ENCODE measurements around the gene GOSR1.
"Not testable (repeated sequence)": the region's sequence is repeated elsewhere in the genome, so short reads cannot be mapped to it uniquely, and the experiment has no call there.

Gene GOSR1

GRCh38 chr17:30561766-30562165 lies 84.6 kb downstream of the GOSR1 start:
- not testable (repeated sequence) for DNase-seq (ENCODE audit: low read depth)

DNA sequence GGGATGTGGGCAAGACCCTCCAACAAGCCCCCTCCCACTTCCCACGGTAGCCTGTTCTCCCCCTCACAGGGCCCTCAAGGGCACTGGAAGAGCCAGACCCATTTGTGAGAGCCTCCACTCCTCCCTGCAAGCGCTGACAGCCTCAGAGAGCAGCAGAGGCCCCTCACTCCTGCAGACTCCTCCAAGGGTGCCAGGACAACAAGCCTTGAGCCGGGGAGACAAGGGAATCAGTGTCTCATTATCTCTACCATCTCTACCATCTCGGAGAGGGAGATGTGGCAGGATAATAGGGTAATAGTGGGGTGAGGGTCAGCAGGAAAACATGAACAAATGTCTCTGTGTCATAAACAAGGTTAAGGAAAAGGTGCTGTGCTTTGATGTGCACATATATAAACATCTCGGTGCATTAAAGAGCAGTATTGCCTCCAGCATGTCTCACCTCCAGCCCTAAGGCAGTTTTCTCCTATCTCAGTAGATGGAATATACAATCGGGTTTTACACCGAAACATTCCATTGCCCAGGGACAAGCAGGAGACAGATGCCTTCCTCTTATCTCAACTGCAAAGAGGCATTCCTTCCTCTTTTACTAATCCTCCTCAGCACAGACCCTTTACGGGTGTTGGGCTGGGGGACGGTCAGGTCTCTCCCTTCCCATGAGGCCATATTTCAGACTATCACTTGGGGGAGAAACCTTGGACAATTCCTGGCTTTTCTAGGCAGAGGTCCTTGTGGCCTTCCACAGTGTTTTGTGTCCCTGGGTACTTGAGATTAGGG lies 86.1 kb downstream of the GOSR1 start:
- DNase-seq (ENCODE audit: low read depth) = not testable (repeated sequence)

GRCh38 chr17:30563905-30564390 lies 86.7 kb downstream of the GOSR1 start:
- peak; percentile 26 for DNase-seq (ENCODE audit: low read depth)

DNA sequence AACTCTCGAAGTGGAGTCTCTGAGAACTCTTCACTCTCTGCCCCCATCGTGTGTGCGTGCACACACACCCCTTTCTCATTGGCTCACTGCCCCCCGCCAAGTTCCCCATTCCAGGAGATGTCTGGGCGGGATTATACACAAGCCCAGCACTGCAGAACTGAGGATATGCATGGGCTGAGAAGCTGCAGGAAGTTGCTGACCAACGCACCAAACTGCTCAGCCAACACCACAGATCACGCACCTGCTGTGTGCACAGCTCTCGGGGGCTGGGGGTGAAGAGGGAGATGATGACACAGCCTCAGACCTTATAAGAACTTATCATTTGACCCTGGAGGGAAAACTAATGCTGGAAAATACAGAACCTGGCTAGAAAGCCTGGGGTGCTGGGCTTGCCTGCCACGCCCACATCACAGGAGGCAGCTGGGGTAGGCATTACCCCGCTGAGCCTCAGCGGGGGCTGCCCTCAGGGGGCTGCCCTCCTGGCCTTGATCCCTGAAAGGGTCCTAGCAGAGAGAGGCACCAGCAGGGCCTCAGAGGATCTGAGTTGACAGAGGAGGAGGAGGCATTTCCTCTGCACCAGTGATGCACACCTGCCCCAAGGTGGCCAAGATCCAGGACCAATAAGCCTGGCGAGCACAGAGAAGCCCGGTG lies 87.3 kb downstream of the GOSR1 start:
- DNase-seq (ENCODE audit: low read depth) = not testable (repeated sequence)

DNA sequence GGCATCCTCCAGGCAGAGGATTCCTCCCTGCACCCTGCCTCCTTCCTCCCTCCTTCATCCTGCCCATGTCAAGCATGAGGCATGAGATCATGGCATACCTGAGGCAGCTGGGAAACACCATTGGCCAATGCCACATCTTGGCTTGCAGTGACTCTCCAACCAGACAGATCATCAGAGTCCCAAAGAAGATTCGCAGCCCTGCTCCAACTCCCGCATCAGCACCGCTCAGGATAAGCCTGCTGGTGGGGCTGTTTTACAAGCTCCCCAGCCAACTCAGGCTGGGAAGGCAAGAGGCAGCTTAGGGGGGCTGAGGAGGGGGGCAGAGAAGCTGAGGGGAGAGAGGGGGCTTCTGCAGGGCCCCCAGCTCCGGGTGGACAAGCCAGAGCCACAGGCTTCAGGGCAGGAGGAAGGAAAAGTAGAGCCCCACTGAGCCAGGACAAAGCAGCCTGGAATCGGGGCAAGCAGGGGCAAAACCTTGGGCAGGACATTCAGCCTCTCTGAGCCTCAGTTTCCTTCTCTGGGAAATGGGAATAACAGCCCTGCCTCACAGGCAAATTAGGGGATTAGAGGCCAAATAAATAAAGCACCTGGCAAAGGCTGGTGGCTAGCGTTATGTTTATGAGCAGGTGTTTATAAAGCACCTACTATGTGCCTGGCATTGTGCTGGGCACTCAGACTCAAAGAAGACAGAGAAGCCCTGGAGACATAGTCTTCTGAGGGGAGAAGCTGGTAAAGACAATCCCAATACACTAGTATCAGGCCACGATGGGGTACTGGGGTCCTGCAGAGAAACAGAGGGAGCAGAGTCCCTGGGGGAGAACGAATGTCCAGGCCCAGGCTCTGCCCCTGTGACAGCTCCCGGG lies 88.1 kb downstream of the GOSR1 start:
- DNase-seq (ENCODE audit: low read depth) = peak; percentile 14

GRCh38 chr17:30566104-30566503 lies 88.9 kb downstream of the GOSR1 start:
- not testable (repeated sequence) for DNase-seq (ENCODE audit: low read depth)

- not testable (repeated sequence) for DNase-seq (ENCODE audit: low read depth)
These were observed 89.5 kb downstream of the GOSR1 start for GRCh38 chr17:30566516-30567225.

GRCh38 chr17:30567231-30568116 lies 90.3 kb downstream of the GOSR1 start:
- DNase-seq (ENCODE audit: low read depth) = no peak

GRCh38 chr17:30568117-30568430 lies 90.9 kb downstream of the GOSR1 start:
- no peak for DNase-seq (ENCODE audit: low read depth)

GRCh38 chr17:30569531-30570175 lies 92.4 kb downstream of the GOSR1 start:
- not testable (repeated sequence) for DNase-seq (ENCODE audit: low read depth)

GRCh38 chr17:30570191-30570590 lies 93.0 kb downstream of the GOSR1 start:
- no peak for DNase-seq (ENCODE audit: low read depth)

DNA sequence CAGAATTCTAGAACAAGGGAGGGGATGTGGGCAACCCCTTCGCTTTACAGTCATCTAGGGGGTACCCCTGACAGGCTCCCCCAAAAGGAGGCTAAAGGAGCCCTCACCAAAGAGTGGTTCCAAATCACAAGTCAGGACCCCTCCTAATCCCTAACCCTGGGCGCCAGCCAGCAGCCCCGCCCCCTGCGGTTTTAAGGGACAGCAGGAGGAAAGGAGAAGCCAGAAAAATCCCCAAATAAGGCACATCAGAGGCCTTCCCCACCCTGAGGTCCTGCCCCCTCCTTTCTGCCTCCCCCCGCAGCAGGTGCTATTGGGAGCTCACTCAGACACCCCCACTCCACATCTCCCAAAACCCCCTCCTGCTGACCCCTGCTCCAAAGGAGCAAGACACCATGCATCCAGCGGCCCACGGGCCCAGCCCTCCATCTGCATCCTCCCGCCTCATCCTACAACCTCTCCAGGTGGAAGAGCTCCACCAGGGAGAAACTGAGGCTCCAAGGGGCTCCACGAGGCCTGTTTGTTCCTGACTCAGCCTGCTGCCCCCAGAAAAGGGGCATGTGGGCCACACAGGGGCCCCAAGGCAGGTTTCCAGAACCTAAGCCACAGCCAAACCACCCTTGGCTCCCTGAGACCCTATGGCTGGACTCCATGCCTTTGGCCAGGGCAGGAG lies 93.5 kb downstream of the GOSR1 start:
- no peak for DNase-seq (ENCODE audit: low read depth)

- not testable (repeated sequence) for DNase-seq (ENCODE audit: low read depth)
These were observed 94.2 kb downstream of the GOSR1 start for GRCh38 chr17:30571404-30571803.

DNA sequence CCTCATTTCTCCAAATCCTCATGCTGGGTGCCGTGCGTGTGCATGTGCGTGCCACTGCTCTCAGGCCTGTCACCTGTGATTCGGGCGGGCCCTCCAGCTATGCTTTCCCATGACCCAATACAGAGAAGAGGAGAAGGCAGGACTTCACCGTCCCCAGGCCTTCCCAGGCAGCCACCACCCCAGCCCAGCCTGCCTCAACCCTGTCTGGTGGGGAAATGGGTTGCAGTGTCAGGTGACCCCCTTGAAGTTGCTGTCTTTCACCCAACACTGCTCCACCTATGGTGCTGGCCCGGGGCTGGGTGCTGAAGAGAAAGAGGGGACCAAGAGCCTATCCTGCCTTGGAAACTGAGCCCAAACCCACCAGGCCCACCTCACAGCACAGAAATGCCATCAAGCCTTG lies 94.7 kb downstream of the GOSR1 start:
- DNase-seq (ENCODE audit: low read depth) = no peak

- not testable (repeated sequence) for DNase-seq (ENCODE audit: low read depth)
These were observed 95.7 kb downstream of the GOSR1 start for GRCh38 chr17:30572651-30573554.

DNA sequence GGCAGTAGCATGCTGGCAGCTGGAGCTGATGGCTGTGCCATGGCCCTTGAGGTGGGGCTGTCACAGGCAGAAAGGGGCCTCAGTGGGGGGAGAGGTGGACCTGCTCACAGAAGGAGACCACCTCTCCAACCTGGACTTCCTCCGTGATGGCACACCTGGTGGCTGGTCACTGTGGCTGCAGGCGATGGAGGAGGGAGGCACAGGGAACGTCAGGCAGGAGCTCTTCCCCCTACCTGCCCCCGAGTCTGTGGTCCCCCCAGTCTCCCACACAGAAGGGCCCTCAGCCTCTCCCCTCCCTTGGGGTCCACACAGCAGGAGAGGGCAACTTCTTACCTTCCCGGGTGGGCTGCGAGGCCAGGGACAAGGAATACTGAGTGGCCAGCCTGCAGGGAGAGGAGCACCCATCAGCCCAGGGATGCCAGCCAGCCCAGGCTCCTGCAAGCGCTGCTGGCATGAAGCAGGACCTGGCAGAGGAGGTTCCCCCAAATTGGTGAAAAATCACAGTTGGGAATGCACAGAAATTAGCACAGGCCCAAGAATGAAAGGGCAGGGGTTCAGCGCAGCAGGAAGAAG lies 96.5 kb downstream of the GOSR1 start:
- no peak for DNase-seq (ENCODE audit: low read depth)

DNA sequence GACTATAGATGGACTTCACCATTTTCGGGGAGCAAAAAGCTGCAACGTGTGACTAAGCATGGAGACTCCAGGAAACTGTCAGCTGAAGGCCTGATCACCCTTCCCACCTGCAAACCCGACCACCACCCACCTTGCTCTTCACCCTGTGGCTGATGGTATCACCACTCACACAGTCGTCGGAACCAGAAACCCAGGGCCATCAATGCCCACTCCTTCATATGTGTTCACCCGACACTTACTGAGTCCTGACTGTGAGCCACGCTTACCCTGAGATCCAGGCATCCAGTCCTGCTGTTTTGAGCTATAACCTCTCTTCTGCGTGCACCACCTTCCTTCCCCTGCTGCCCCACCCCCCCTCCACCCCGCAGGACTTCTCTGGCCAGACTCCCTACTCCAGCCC lies 97.1 kb downstream of the GOSR1 start:
- not testable (repeated sequence) for DNase-seq (ENCODE audit: low read depth)

- not testable (repeated sequence) for DNase-seq (ENCODE audit: low read depth)
These were observed 97.6 kb downstream of the GOSR1 start for GRCh38 chr17:30574806-30575205.

Data from iris pigment epithelial cell (primary cell).